HG03060 (cell line): ENCODE results near the gene B4GALNT3.

ENCODE experiments used
- ATAC-seq: cut with Tn5 transposase; IDR thresholded peaks from one replicate; pipeline ENCODE4 v1.9.1; 2021; ENCODE audit warnings: low read depth, moderate number of reproducible peaks; ENCODE audit not compliant: unreplicated experiment

B4GALNT3 gene

DNA sequence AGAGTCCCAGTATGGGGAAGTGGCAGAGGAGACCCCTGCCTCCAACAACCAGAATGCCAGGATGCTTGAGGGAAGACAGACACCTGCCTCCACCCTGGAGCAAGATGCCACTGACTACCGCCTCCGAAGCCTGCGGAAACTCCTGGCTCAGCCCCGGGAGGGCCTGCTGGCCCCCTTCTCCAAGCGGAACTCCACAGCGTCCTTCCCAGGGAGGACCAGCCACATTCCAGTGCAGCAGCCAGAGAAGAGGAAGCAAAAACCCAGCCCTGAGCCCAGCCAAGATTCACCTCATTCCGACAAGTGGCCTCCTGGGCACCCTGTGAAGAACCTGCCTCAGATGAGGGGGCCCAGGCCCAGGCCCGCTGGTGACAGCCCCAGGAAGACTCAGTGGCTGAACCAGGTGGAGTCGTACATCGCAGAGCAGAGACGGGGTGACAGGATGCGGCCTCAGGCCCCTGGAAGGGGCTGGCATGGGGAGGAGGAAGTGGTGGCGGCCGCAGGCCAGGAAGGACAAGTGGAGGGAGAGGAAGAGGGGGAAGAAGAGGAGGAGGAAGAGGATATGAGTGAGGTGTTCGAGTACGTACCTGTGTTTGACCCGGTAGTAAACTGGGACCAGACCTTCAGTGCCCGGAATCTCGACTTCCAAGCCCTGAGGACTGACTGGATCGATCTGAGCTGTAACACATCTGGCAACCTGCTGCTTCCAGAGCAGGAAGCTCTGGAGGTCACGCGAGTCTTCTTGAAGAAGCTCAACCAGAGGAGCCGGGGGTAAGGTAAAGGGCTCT, 93.7 kb downstream of the B4GALNT3 start:
- ATAC-seq = no peak

DNA sequence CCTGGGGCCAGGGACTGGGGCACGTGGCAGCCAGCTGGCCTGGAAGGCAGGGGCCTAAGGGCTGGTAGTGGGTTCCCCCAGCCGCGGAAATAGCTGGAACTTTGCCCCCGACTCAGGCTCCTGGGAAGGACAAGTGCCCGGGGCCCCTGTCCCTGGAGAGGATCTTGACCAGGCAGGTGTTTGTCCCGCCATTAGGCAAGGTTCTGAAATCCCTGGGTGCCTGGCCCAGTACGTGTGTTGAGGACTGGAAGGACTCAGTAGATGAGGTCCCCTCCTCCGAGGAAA, 94.2 kb downstream of the B4GALNT3 start:
- ATAC-seq = no peak

DNA sequence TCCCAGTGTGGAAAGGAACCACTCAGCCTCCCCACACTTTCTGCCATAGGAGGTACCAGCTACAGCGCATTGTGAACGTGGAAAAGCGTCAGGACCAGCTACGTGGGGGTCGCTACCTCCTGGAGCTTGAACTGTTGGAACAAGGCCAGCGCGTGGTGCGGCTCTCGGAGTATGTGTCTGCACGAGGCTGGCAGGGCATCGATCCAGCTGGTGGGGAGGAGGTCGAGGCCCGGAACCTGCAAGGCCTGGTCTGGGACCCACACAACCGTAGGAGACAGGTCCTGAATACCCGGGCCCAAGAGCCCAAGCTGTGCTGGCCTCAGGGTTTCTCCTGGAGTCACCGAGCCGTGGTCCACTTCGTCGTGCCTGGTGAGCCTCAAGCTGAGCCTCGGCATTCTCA, 96.8 kb downstream of the B4GALNT3 start:
- no peak for ATAC-seq

DNA sequence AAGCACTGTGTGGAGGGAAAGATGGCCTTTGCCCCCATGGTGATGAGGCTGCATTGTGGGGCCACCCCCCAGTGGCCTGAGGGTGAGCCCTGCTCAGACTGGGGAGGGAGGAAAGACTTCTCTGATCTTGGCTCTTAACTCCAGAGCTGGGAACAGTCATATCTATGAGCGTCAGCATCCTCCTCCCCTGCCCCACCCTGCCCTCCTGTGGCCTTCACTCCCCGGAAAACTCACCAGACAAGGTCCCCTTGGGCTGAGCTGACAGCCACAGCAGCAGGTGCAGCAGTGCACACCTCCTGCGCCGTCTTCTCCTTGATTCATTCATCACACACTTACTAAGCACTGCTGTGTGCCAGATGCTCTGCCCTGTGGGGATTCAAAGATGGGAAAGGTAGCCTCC, 98.8 kb downstream of the B4GALNT3 start:
- no peak for ATAC-seq

DNA sequence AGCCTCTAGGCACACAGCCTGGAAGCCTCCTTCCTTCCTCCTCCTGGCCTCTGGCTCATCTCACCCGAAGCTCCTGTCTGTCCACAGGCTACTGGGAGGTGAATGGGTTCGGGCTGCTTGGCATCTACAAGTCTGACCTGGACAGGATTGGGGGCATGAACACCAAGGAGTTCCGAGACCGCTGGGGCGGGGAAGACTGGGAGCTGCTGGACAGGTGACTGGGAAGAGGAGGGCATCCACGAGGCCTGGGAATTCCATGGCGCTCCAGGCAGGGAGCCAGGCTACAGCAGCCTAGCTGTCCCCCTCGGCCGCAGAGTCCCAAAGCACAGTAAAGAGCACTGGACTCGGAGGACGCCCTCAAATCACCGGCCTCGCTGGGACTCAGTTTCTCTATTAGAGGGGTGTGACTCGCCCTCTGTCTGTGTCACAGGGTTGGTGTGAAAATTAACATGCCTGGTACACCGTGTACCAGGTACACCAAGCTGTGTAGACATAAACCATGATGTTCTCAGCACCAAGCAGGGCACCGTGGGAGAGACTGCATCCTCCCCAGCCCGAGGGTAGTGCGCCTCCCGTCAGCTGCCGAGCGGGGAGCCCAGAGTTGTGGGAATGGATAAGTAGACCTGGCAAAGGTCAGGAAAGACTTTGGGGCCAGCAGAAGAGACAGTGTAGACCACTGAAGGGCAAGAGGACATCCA, 99.6 kb downstream of the B4GALNT3 start:
- no peak for ATAC-seq

DNA sequence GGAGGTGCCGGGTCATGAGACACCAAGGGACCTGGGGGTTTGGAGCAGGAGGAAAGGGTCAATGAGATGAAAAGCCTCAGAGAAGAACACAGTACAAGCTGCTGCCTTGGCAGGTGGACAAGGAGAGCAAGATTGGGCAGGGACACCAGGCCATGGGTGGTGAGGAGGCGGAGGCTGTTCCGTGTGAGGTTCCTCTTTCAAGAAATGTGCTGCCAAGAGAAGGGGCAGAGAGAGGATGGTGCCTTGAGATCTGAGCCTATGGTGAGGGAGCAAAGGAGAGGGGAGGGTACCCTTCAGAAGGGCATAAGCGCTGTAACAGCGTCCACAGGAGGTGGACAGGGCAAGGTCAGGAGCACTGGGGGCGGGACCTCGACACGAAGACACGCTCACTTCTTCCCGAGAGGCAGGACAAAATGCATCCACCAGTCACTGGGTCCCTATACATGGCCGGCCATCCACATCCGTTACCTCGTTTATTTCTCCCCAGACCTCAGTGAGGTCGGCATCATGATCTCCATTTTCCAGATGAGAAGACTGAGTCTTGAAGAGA, 100.2 kb downstream of the B4GALNT3 start:
- no peak for ATAC-seq

DNA sequence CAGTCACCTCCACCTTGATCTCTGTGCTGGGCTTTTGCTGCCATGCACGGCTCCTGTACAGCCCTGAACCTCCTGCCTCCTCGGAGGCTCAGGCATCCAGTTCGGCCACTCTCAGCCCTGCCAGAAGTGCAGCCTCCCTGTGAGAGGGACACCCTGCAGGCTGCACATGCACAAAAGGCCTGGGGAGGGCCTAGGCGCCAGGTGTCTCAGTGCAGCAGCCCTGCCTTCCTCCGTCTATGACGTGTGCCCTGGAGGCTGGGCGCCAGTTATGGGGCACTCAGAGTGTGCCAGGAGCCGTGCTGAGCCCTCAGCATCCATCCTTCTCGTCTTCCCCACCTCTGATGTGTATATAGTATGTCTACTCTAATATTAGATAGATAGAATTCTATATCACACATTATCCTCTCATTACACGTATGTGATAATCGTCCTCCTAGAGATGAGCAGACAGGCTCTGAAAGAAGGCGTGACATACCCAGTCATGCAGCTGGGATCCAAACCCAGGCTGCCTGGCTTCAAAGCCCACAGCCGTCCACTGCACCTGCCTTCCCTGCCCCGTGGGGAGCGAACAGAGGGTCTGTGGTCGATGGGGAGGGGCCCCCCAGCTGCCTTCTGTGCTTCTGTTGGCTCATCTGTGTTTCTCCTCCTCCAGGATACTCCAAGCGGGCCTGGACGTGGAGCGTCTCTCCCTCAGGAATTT, 101.1 kb downstream of the B4GALNT3 start:
- ATAC-seq = no peak

DNA sequence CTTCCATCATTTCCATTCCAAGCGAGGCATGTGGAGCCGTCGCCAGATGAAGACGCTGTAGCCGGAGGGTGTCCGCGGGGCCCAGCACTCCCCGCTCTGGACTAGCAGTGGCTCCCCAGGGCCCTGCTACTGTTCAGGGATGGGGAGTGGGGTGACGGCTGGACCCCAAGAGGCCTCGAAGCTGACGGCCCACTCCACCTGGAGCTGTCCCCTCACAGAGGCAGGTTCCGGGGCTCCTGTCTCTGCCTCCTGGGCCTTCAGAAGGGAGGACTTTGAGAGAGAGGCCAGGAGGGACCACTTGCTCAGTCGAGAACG, 101.6 kb downstream of the B4GALNT3 start:
- ATAC-seq = no peak

DNA sequence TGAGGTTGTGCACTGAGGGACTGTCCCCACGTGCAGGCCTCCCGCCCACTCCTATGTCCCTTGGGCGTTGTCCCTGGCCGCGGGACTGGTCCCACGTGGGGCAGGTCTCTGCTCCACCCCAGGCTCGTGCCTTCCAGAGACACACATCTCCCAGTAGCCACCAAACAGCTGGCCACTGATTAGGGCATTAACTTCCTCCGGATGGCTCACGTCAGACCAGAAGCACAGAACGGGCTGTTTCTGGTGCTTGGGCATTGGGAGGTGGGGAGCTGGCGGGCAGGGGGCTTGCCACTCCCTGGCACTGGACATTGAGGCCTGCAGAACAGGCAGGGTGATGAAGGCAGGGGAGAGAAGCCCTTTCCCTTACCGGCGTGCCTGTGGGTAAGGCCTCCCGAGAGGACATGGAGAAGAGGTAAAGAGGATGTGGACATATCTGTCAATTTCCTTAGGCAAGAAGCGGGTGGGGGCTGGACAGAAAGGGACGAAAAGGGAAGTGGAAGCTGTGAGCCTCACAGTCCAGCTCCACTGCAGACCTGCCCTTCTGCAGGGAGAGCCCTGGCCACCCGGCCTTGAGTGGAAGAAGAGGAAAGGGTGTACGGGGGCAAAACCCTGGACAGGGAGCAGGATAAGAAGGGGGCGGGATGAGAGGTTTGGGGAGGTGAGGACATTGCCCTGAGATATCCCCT, 102.3 kb downstream of the B4GALNT3 start:
- ATAC-seq = no peak

DNA sequence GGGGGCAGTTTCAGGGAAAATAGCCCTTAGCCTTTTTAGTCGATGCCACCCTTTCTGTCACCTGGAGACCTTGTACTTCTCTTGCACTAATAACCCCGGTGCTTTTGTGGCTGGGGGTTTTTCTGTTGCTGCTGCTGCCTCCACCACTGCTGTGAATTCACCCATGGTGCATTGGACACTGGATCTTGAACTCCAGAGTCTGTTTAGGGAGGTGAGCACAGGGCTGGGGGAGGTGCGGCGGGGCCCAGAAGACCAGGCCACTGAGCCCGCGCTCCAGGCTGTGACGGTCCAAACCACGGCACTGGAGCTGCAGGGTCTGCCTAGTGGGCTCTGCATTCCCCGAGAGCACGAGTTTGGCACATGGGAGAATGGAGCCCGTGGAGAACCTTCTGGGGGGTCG, 102.9 kb downstream of the B4GALNT3 start:
- ATAC-seq = no peak

DNA sequence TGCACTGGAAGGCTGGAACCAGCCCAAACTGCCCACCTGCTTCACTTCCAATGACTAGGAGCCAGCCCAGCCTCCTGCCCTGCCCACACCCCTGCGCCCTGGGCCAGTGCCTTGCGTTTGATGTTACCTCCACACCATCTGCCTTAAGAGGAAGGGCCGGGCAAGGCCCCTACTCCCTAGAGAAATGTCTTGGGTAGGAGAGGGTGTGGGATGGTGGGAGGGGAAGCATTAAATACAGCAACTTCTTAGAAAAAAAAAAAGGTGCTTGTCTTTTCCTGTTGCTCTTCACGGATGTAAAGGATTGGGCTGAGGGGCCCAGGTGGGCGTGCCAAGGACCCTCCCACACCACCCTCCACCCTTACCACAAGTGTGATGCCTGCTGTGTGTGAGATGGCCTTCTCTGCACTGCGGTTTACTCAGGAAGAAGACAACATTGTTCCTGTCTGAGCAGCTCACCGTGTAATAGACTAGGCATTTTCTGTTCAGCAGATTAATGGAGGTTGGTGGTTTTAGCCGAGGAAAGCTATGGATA, 103.6 kb downstream of the B4GALNT3 start:
- no peak for ATAC-seq

DNA sequence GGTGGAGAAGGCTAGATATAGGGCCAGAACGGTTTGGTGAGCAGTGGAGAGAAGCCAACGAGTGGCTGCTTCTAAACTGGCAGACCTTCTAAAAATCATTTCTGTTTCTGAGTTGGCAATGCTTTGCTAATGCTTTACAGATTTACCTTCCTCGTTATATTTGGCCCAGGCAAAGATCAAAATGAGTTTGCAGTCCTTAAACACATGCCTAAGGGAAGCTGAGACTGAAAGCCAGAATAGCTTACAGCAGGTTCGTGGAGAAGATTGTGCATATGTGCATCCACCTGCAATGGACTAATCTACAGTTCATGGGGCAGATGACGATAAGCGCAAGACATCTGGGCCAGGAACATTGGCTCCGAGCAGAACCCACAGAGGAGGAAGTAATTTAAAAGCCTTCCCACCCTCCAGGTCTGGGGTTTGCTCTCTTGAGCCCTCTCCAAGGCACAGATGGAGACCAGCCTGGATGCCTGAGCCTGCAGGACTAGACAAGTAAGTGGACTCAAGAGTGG, 104.1 kb downstream of the B4GALNT3 start:
- no peak for ATAC-seq

DNA sequence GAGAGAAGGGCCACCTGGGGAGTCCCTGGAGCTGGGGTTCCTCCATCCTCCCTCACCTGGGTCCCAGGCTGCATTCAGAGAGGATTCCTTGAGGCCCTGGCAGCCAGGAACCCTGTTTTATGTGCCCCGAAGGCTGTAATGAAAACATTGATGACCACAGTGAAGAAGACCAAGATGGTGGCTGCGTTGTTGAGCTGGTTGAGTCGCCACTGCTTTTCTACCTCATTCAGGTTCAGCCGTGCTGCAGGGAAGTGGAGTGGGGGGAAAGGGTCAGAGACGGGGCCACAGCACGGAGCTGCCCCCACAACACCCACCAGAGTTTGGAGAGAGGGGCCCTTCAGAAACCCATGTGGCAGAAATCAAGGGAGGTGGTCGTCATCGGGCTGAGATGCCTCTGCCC, 105.4 kb downstream of the B4GALNT3 start:
- ATAC-seq = no peak

DNA sequence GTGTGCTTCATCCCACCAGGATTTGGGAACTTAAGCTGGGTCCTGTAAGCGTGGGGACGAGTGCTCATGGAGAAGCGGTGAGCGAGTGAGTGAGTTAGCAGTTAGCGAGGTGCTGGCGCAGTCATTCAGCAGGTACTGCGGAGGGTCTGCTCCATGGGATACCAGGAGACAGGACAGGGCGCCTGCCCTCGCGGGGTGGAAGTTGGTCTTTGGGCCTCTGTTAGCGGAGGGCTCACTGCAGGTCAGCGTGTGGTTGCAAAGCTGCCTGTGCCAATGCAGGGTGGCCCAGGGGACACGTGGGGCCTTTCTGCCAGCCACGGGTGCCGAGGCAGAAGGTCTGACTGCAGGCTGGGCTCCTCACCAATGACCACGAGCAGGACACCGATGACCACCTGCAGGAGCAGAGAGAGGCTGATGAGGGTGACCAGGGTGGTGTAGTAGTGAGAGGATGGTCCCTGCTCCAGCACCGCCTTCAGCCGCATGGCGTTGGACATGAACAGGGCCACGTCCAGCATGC, 105.9 kb downstream of the B4GALNT3 start:
- ATAC-seq = no peak

DNA sequence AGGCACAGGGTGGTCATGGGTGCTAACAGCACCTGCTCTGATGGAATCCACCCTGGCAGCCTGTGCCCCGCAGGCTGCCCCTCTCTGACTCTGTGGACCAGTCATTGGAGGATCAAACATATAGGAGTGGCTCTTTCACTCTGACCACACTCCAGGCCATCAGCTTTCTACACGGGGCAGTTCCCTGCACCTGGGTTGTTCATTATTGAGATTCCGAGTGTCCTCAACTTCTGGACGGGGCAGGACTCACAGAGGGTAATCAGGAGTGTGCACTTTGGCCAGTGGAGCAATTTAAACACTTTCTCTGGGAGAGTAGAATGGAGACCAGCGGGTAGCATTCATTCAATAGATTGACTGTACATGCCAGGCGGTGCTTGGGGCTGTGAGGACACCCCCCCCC, 108.7 kb downstream of the B4GALNT3 start:
- ATAC-seq = no peak

DNA sequence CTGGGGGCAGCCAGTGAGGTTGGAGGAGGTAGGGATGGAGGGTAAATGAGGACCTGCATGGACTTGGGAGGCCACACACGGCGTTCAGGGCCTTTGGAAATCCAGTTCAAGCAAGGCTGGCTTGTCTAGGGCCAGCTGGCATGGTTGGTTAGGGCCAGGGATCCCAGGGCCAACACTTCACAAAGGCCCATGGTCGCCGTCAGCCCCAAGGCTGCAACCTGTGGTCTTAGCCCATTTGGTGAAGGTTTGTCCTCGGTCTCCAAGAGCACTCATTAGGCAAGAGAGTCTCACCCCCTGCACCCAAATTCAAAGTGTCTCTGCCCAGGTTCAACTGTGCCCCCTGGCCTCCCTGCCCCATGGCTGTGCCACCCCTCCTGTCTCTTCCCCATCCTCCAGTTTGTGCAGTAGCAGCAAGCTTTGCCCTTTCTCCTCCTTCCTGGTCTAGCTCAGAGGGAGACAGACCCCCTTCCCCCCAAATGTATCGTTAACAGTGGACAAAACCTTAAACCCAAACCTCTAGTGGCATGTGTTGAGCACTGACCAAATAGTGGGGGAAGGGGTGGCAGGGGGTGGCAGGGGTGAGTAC, 109.4 kb downstream of the B4GALNT3 start:
- ATAC-seq = no peak

DNA sequence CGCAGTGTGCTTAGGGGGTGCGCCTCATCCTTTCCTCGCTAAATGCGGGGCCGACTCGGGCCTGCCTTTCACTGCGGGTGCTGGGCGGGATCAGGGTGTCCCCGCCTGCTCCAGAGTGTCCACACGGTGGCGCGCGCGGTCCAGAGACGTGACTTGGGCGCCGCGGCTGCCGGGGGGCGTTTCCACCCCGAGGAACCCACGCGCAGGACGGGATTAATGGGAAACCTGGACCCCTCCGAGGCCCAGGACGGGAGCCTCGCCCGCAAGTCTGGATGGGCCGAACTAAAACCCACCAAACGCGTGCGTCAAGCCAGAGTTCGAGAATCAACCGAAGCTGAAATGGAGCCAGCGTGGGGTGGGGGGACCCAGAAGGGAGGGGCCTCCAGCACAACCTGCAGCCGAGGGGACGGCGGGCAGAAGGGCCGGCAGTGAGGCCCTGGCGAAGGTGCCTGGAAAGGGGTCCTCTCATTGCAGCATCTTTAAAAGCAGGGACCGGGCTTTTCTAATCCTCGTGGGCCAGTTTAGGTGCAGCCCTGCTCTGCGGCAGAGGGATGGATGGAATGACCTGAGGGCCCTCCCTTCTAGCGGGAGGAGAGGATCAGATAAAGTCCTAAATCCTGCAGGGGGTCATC, 110.2 kb downstream of the B4GALNT3 start:
- no peak for ATAC-seq

DNA sequence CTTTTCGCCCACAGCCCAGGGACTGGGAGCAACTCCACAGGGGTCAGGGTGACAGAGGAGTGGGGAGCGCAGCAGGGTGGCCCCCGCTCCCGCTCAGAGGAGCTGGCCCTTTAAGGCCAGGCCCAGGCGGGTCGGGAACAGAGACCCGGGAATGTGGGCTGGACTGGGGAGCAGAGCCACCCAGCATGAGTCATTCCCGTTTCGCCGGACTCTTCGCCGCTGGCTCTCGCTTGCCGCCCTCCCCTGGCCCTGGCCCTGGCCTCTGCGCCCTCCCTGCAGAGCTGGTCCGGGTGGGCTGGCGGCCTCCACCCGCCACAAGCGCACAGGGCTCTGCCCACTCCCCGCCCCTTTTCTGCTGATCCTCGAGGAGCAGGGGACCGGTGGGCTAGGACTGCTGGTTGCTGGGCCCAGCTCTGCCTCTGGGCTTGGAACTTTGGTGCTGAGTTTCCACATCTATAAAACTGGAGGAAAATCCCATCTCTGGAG, 110.7 kb downstream of the B4GALNT3 start:
- no peak for ATAC-seq
